Limb (tissue), 2 donors: ENCODE data around the gene COL23A1.
"Not testable (repeated sequence)": the region's sequence is repeated elsewhere in the genome, so short reads cannot be mapped to it uniquely, and the experiment has no call there.

Experiments
- DNase-seq, 2 donors: peaks; one replicate each; pipeline ENCODE4 v3.0.0-alpha.2; 2016; ENCODE audit errors: extremely low spot score in 2 of 2

COL23A1 gene

DNA sequence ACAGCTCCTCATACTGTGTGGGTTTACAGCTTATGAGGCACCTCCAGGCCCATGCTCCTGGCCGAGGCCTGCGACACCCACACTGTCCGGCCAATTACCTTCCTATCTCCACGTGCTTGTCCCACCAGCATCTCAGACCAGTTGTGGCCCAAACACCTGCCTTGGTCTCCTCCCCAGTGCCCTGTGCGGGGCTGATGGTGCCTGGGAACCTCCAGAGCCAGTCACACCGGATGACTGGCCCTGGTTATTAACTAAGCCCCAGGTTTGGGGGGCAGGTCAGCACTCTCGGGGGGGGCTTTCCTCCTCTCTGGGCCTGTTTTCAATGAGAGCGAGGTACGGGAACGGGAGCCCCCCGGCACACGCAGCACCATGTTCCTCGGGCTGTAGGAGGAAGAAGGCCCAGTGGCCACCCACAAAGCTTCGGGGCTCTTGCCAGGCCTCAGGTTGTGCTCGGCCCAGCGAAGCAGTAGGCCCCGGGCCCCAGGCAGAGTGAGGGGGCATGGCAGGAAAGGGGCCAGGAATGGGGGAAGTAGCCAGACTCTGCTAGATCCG is 281.6 kb downstream of the COL23A1 start:
- DNase-seq, result peak in 1 of 2 donors; percentile 36

- peak in 1 of 2 donors; percentile 35 for DNase-seq
Measured at GRCh38 chr5:178307267-178308045, 282.7 kb downstream of the COL23A1 start.

DNA sequence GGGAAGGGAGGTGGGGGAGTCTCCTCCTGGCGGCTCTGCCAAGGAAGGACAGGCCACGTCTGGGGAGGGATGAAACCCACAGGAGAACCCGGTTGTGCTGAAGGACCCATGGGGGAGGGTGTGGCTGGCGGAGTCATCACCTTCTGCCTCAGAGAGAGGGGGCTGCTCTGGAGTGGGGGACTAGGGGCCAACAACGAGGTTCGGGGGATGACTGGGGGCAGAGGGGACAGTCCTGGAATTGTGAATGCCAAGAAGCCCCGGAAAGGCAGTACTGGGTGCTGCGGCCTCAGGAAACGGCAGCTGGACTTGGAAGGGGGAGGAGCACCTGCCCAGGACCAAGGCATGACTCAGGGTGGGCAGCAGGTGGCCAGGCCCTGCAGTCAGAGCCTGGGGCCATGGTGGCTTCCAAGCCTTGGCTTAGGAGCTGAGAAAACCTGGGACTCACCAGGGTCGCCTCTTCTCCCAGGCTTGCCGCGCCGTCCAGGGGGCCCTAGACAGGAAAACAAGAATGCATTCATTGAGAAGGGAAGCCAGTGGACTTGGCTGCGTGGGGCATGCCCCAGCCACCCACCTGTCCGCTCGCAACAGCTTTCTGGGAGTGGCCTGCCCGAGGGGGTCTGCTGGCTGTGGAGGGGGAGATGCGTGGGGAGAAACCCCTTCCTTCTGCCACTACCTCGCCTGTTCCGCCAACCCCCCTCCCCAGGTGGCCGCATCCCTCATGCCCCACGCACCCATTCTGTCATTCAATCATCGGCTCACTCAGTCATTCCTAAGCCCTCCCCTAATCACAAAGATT is 283.6 kb downstream of the COL23A1 start:
- peak in 1 of 2 donors; percentile 32 for DNase-seq

DNA sequence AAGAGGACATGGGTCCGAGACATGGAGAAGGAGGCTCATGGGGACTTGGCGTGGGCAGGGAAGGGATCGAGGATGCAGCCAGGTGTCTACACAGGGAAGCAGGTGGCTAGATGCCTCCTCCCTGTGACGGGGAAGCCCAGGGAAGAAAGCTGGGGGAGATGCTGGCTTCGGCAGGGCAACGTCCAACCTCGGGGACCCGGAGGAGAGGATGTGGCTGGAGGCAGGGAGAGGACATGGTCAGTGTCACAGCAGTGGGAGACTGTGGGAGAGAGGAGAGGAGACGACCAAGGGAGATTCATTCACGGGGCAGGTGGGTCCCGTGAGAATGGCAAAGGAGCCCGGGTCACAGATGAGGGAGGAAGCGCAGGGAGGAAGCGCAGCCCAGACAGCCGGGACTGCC is 284.4 kb downstream of the COL23A1 start:
- DNase-seq, result peak in 1 of 2 donors; percentile 25

DNA sequence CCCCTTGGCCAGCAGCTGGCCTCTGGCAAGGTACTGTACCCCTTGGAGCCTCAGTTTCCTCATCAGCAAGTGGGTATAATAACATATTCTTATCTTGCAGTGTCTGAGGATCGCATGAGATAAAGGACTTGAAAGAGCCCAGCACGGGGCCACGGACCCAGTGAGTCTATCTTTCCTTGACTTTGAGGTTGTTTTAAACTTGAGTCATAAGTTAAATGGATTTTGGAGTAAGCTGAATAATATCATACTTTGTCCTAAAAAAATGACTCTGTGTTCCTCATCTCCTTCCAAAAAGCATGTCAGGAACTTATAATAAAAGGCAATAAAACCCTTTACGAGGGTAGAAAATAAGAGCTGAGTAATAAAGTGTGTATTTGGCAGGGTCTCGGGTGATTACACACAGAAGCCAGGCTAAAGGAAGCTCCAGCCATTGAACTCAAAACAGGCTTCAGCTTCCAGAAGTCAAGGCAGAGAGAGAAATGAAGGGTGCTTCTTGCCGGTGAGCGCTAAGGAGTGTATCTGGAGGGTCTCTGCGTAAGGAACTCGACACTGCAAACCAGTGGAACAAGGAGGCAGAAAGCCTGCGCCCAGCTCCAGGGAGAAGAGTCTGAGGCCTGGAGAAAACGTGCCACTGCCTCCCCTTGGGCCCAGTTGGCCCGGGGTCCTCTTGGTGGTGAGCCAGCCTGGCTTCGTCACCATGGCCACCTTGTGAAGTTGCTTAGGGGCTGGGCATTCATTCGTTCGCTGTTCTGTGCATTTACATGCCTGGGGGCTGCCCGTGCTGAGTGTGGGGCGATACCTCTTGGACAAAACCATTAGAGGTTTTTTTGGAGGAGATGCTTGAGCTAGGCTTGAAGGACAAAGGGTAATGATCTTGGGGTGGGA is 285.2 kb downstream of the COL23A1 start:
- DNase-seq, result peak; percentile 24 to 36

DNA sequence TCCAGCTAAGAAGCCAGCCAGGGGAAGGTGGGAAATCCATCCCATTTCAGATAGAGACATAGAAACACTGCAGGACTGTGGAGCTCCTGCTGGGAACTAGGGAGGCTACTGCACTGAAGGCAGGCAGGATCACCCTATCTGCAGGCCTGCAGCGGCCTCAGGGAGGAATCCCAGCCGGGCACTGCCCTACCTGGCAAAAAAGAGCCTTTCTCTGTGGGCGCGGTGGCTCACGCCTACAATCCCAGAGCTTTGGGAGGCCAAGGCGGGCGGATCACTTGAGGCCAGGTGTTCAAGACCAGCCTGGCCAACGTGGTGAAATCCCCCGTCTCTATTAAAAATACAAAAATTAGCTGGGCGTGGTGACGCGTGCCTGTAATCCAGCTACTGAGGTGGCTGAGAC is 286.2 kb downstream of the COL23A1 start:
- DNase-seq, result peak in 1 of 2 donors; percentile 17

DNA sequence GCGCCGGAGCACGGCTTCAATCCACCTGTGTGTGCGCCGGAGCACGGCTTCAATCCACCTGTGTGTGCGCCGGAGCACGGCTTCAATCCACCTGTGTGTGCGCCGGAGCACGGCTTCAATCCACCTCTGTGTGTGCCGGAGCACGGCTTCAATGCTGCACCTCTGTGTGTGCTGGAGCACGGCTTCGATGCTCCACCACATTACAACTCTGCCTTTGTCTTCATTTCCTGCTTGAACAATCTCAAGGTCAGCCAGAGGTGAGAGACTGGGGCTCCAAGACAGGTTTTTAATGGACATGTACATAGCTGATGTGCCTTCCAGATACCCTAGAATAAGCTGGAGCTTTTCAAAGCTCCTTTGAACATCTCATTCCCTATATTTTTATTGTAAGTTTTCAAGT is 287.9 kb downstream of the COL23A1 start:
- DNase-seq, result not testable (repeated sequence)

GRCh38 chr5:178301641-178302040 is 288.6 kb downstream of the COL23A1 start:
- no peak for DNase-seq

GRCh38 chr5:178298283-178298807 is 291.8 kb downstream of the COL23A1 start:
- DNase-seq, result no peak

DNA sequence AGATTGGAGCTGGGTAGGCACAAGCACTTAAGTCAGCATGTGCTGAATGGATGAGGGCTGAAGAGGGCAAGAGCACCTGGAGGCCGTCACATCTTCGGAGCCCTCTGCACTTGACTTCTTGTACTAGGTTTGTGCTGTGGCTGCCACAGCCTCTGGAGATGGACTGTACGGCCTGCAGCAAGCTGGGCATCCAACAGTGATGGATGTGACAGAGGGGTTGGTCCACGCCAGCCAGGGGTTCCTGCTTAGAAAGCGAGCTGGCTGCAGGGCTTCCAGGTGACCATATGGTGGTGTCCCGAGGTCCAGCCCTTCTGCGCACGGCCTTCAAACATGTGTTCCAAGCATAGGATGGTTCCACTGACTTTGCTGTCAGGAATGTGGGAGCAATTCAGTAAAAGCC is 292.4 kb downstream of the COL23A1 start:
- DNase-seq, result no peak

DNA sequence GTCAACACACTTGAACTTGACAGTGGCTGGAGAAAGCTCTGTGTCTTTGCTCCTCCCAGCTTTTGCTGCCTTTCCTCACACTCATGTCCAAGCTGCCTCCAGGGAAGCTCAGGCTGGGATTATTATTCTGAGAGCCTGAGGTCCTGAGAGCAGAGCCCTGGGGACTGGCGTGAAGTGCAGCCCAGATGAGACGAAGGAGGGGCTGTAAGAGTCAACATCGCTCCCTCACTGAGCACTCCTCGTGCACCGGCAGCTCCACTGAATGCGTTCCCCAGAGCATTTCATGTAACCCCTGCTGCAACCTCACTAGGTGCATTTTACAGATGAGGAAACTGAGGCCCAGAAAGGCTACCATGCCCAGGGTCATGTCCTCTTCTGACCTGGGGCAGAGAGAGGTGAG is 294.1 kb downstream of the COL23A1 start:
- no peak for DNase-seq

DNA sequence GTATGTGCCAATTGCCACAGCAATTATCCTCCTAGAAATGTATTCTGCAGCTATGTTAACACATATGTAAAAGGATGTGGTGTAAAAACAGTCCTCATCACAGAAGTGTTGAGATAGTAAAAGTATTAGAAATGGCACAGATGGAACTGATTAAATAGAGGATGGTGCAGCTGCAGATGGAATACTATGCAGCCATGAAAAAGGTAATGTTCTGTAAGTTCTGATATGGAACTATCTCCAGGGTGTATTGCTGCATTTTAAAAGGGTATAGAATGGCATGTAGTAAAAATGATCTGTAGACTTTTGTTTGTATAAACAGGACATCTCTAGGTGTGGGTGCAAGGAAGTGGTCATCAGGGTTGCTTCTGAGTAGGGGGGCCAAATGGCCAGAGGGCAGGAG is 294.6 kb downstream of the COL23A1 start:
- no peak for DNase-seq

- no peak for DNase-seq
Measured at GRCh38 chr5:178293815-178294214, 296.4 kb downstream of the COL23A1 start.

- peak in 1 of 2 donors; percentile 39 for DNase-seq
Measured at GRCh38 chr5:178293400-178293799, 296.8 kb downstream of the COL23A1 start.

- DNase-seq, result no peak
Measured at GRCh38 chr5:178292826-178293205, 297.4 kb downstream of the COL23A1 start.

GRCh38 chr5:178291969-178292825 is 298.0 kb downstream of the COL23A1 start:
- DNase-seq, result peak in 1 of 2 donors; percentile 11

DNA sequence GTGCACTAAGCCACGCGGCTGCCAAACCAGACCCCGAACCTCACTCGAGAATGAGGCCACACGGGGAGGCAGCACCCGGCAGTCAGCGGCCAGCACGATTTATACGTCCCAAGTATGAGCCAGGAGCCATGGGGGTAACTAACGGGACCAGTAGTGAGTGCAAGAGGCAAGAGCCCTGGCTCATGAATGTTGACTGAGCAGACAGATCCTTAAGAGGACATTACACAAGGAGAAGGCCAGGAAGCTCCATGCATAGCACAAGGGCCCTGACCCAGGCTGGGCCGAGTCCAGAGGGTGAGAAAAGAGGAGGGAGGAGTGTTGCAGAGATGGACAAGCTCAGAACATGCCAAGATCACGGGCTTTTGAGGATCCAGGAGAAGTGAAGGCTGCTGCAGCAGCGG is 299.0 kb downstream of the COL23A1 start:
- no peak for DNase-seq

GRCh38 chr5:178290376-178290775 is 299.8 kb downstream of the COL23A1 start:
- DNase-seq, result no peak

DNA sequence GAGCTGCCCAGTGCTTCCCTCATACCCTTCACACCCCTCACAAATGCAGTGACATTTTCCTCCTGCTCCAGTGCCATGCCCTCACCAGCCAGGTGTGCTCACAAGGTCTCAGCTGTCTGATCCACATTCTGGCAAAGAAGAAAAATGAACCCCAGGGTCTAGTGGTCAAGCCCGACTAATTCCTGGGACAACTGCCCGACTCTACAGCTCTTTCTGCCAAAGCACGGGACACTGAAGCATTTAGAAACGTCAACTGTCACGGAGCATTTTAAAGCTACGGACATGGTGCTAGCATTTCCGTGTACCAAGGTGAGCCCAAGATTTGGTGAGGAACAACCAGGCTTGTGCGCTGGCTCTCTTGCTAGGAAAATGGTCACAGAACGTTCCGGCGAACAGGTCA is 300.8 kb downstream of the COL23A1 start:
- DNase-seq, result no peak
